H1 (cell line): ENCODE results near the gene PPCDC.

ENCODE experiments used
- CTCF ChIP-seq, 3 experiments: IDR thresholded peaks; 1 replicate in 2 of 3; 2 replicates in 1 of 3; pipeline versions ENCODE4 v1.5.1 to v1.6.1; 2011; ENCODE audit warnings: low read length in 3 of 3, mild to moderate bottlenecking in 3 of 3, inconsistent platforms in 2 of 3, low read depth in 1 of 3, moderate library complexity in 1 of 3; ENCODE audit not compliant: insufficient read depth in 1 of 3; ENCODE audit errors: control extremely low read depth in 1 of 3
- EZH2 ChIP-seq: fragments of 200-600 bp; sonication (generic); IDR thresholded peaks from 2 replicates; pipeline ENCODE4 v1.7.1; 2012; ENCODE audit warnings: low read depth, mild to moderate bottlenecking, moderate library complexity, low read length, inconsistent platforms; ENCODE audit not compliant: severe bottlenecking
- FOSL1 ChIP-seq: IDR thresholded peaks from 2 replicates; pipeline ENCODE4 v1.6.1; 2011; ENCODE audit warnings: mild to moderate bottlenecking, low read depth, low read length, moderate library complexity; ENCODE audit not compliant: insufficient read depth
- HDAC6 ChIP-seq: IDR thresholded peaks from one replicate; pipeline ENCODE4 v1.7.1; 2012; ENCODE audit warnings: low read depth, mild to moderate bottlenecking, inconsistent platforms, low read length, moderate library complexity
- MAX ChIP-seq: IDR thresholded peaks from 2 replicates; pipeline ENCODE4 v1.6.1; 2012; ENCODE audit warnings: inconsistent platforms
- RAD21 ChIP-seq, 2 experiments: IDR thresholded peaks in 1 of 2; conservative IDR thresholded peaks in 1 of 2; 2 replicates each; pipeline ENCODE4 v1.6.1; 2011; ENCODE audit warnings: low read depth in 2 of 2, low read length in 2 of 2, improper control_type of control experiment in 1 of 2, inconsistent platforms in 1 of 2, mild to moderate bottlenecking in 1 of 2, moderate library complexity in 1 of 2
- RXRA ChIP-seq: IDR thresholded peaks from 2 replicates; pipeline ENCODE4 v1.6.1; 2011; ENCODE audit warnings: low read depth, mild to moderate bottlenecking, low read length, moderate library complexity; ENCODE audit not compliant: insufficient read depth
- YY1 ChIP-seq: IDR thresholded peaks from 2 replicates; pipeline ENCODE4 v1.6.1; 2011; ENCODE audit warnings: low read depth, mild to moderate bottlenecking, low read length

- TF ChIP-seq FOSL1 = no peak
- TF ChIP-seq CTCF (IDR thresholded peaks at IDR 0.05; ENCODE audit: control extremely low read depth in 1 of 3, insufficient read depth in 1 of 3, low read depth in 1 of 3, low read length in 3 of 3) = no peak
- TF ChIP-seq YY1 = no peak
- TF ChIP-seq EZH2 = no peak
- TF ChIP-seq MAX = no peak
- no peak for TF ChIP-seq RXRA
- TF ChIP-seq RAD21 (IDR thresholded peaks at IDR 0.05 in 1 of 2, conservative IDR thresholded peaks at IDR 0.05 in 1 of 2; ENCODE audit: low read depth in 2 of 2, low read length in 2 of 2) = no peak
- no peak for TF ChIP-seq HDAC6
These were observed 43.9 kb downstream of the PPCDC start for GRCh38 chr15:75067123-75067830.
